Measurements from ENCODE around the gene OR2M3.

DNA sequence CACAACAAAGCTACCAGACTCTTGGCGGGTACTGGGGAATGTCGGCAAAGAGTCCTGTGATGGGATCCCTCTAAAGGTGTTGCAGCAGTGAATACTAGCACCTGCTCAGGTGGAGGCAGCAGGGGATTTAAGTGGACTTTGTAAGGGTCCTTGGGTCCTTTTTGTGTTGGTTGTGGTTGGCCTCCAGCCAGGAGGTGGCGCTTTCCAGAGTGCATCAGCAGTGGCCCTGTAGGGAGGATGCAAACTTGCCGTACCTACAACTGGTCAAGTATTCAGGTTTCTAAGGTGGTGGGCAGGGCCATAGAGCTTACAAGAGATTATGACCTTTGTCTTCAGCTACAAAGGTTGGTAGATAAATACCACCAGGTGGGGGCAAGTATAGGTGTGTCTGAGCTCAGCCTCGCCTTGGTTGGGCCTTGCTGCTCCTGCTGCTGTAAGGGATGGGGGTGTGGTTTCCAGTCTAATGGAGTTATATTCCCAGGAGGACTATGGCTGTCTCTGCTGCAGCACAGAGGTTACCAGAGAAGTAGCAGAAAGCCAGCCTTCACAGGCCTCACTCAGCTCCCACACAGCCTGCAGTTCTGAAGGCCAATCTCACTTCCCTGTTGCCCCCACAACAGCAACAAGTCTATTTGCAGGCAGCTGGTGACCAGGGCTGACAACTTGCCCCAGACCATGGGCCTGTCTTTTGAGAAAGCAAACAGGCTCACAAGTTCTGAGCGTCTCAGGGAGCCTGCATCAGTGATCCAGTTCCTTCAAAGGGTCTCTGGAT is 44.8 kb upstream of the OR2M3 start:
- no peak for TF ChIP-seq POLR2A (IDR thresholded peaks at IDR 0.05)
- TF ChIP-seq, protein P1, sequence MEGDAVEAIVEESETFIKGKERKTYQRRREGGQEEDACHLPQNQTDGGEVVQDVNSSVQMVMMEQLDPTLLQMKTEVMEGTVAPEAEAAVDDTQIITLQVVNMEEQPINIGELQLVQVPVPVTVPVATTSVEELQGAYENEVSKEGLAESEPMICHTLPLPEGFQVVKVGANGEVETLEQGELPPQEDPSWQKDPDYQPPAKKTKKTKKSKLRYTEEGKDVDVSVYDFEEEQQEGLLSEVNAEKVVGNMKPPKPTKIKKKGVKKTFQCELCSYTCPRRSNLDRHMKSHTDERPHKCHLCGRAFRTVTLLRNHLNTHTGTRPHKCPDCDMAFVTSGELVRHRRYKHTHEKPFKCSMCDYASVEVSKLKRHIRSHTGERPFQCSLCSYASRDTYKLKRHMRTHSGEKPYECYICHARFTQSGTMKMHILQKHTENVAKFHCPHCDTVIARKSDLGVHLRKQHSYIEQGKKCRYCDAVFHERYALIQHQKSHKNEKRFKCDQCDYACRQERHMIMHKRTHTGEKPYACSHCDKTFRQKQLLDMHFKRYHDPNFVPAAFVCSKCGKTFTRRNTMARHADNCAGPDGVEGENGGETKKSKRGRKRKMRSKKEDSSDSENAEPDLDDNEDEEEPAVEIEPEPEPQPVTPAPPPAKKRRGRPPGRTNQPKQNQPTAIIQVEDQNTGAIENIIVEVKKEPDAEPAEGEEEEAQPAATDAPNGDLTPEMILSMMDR (IDR thresholded peaks at IDR 0.05 in 4 of 5, conservative IDR thresholded peaks at IDR 0.05 in 1 of 5) = no peak
